Measurements from ENCODE around the gene HOXC9.

The HOXC9 gene

GRCh38 chr12:54008260-54008552 is 8.2 kb downstream of the HOXC9 start:
- no peak overlapping the region for H3K4me3 Mint-ChIP-seq
- no peak overlapping the region for H3K27ac Mint-ChIP-seq
- no peak for ATAC-seq

GRCh38 chr12:54009171-54010052 is 9.5 kb downstream of the HOXC9 start:
- peaks cover 43% of the 10 kb centered on the region for H3K4me1 Mint-ChIP-seq
- DNase-seq (ENCODE audit: low spot score in 2 of 2) (no peak), ATAC-seq (peak; percentile 53)
- no peaks in the 10 kb centered on the region for H3K9me3 Mint-ChIP-seq
- H3K27ac Mint-ChIP-seq, result no peak overlapping the region
- H3K4me3 Mint-ChIP-seq, result peak overlapping the region; percentile 67
- H3K36me3 Mint-ChIP-seq, result peaks cover 6% of the 10 kb centered on the region

More at GRCh38 chr12:54008260-54008552, 8.2 kb downstream of the HOXC9 start:
- Mint-ChIP-seq H3K9me3 (no peaks in the 10 kb centered on the region), H3K36me3 (no peaks in the 10 kb centered on the region), H3K4me1 (peaks cover 37% of the 10 kb centered on the region)
- DNase-seq (ENCODE audit: low spot score in 2 of 2), result no peak

GRCh38 chr12:54010053-54010971 is 10.4 kb downstream of the HOXC9 start:
- H3K27ac Mint-ChIP-seq, result no peak overlapping the region
- peaks cover 6% of the 10 kb centered on the region for H3K36me3 Mint-ChIP-seq
- peak overlapping the region; percentile 67 for H3K4me3 Mint-ChIP-seq
- DNase-seq (ENCODE audit: low spot score in 2 of 2) (no peak), ATAC-seq (no peak)
- H3K4me1 Mint-ChIP-seq, result peaks cover 50% of the 10 kb centered on the region
- H3K9me3 Mint-ChIP-seq, result no peaks in the 10 kb centered on the region

GRCh38 chr12:54010972-54011664 is 11.2 kb downstream of the HOXC9 start:
- ATAC-seq, result no peak
- Mint-ChIP-seq H3K27ac (no peak overlapping the region), H3K4me1 (peaks cover 43% of the 10 kb centered on the region), H3K9me3 (no peaks in the 10 kb centered on the region), H3K4me3 (peak overlapping the region; percentile 13), H3K36me3 (peaks cover 6% of the 10 kb centered on the region)
- no peak for DNase-seq (ENCODE audit: low spot score in 2 of 2)

GRCh38 chr12:54011665-54012532 is 11.9 kb downstream of the HOXC9 start:
- Mint-ChIP-seq H3K27ac (no peak overlapping the region), H3K9me3 (no peaks in the 10 kb centered on the region), H3K36me3 (peaks cover 6% of the 10 kb centered on the region), H3K4me3 (peak overlapping the region; percentile 13), H3K4me1 (peaks cover 39% of the 10 kb centered on the region)
- no peak for ATAC-seq
- DNase-seq (ENCODE audit: low spot score in 2 of 2), result no peak

- Mint-ChIP-seq H3K4me1 (peaks cover 48% of the 10 kb centered on the region), H3K36me3 (peaks cover 6% of the 10 kb centered on the region), H3K9me3 (no peaks in the 10 kb centered on the region), H3K4me3 (no peak overlapping the region), H3K27ac (no peak overlapping the region)
- ATAC-seq, result no peak
- no peak for DNase-seq (ENCODE audit: low spot score in 2 of 2)
These were observed 12.9 kb downstream of the HOXC9 start for GRCh38 chr12:54012631-54013409.

GRCh38 chr12:54014377-54015017 is 14.5 kb downstream of the HOXC9 start:
- no peak for DNase-seq (ENCODE audit: low spot score in 2 of 2)
- Mint-ChIP-seq H3K27ac (no peak overlapping the region), H3K4me1 (peaks cover 48% of the 10 kb centered on the region), H3K9me3 (no peaks in the 10 kb centered on the region), H3K4me3 (peak overlapping the region; percentile 39), H3K36me3 (peaks cover 6% of the 10 kb centered on the region)
- no peak for ATAC-seq

- DNase-seq (ENCODE audit: low spot score in 2 of 2), result no peak
- no peak for ATAC-seq
- no peaks in the 10 kb centered on the region for H3K9me3 Mint-ChIP-seq
- H3K27ac Mint-ChIP-seq, result no peak overlapping the region
- peak overlapping the region; percentile 39 for H3K4me3 Mint-ChIP-seq
- peaks cover 6% of the 10 kb centered on the region for H3K36me3 Mint-ChIP-seq
- peaks cover 48% of the 10 kb centered on the region for H3K4me1 Mint-ChIP-seq
These were observed 15.3 kb downstream of the HOXC9 start for GRCh38 chr12:54015018-54015931.

GRCh38 chr12:54016051-54016450 is 16.1 kb downstream of the HOXC9 start:
- peaks cover 6% of the 10 kb centered on the region for H3K36me3 Mint-ChIP-seq
- peak overlapping the region; percentile 84 for H3K4me3 Mint-ChIP-seq
- no peak for ATAC-seq
- H3K27ac Mint-ChIP-seq, result no peak overlapping the region
- no peaks in the 10 kb centered on the region for H3K9me3 Mint-ChIP-seq
- DNase-seq (ENCODE audit: low spot score in 2 of 2), result no peak
- peaks cover 45% of the 10 kb centered on the region for H3K4me1 Mint-ChIP-seq

- peaks cover 43% of the 10 kb centered on the region for H3K4me1 Mint-ChIP-seq
- peaks cover 6% of the 10 kb centered on the region for H3K36me3 Mint-ChIP-seq
- no peaks in the 10 kb centered on the region for H3K9me3 Mint-ChIP-seq
- ATAC-seq (no peak), DNase-seq (ENCODE audit: low spot score in 2 of 2) (no peak)
- H3K4me3 Mint-ChIP-seq, result peak overlapping the region; percentile 84
- H3K27ac Mint-ChIP-seq, result no peak overlapping the region
These were observed 16.6 kb downstream of the HOXC9 start for GRCh38 chr12:54016478-54016964.

- Mint-ChIP-seq H3K4me3 (peak overlapping the region; percentile 84), H3K9me3 (no peaks in the 10 kb centered on the region), H3K27ac (peak overlapping the region; percentile 87), H3K4me1 (peaks cover 42% of the 10 kb centered on the region), H3K36me3 (peaks cover 6% of the 10 kb centered on the region)
- DNase-seq (ENCODE audit: low spot score in 2 of 2) (no peak), ATAC-seq (peak; percentile 64)
These were observed 17.2 kb downstream of the HOXC9 start for GRCh38 chr12:54017027-54017788.

GRCh38 chr12:54017878-54018467 is 18.0 kb downstream of the HOXC9 start:
- Mint-ChIP-seq H3K36me3 (peaks cover 6% of the 10 kb centered on the region), H3K9me3 (no peaks in the 10 kb centered on the region), H3K4me1 (peaks cover 42% of the 10 kb centered on the region), H3K4me3 (peak overlapping the region; percentile 84), H3K27ac (peak overlapping the region; percentile 87)
- peak; percentile 90 for ATAC-seq
- DNase-seq (ENCODE audit: low spot score in 2 of 2), result peak; percentile 57 to 87
